Measurements from ENCODE around the gene ALDH1A3. TPM values are rescaled to one million over a fixed set of nuclear protein-coding genes. Genes with fewer than 3 reads are reported as not detected.
A peak's percentile ranks its signal among the peaks of the same experiment; 100 is the strongest.

ALDH1A3 gene
- total and polyA plus RNA-seq, 8 donors, result 3.5 to 87.2 (median 30.3) TPM

DNA sequence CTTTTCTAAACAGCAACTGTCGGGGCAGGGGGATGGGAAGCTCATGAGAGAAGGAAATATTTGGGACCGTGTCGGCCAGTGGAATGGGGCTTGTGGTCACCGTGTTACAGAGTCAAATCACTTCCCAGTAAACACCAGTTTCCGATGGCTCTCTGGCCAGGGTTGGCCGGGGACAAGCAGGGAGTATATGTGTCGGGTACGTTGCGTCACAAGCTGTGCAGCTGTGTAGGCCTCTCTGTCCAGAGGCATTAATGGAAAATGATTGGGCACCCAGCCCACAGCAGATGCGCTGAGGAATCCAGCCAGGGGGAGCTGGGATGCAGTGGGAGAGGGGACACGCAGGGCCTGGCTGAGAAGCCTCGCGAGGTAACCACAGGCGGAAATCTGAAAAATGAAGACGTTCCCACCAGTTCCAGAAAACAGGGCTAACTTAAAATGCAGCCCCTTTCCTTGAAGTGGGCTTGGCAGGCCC is 15.8 kb upstream of the ALDH1A3 start:
- H3K4me1 ChIP-seq, result peaks cover 0 to 7% (median 0%) of the 10 kb centered on the region in 4 donors
- DNase-seq, result peak; percentile 43 to 74
- TF ChIP-seq, protein P1, sequence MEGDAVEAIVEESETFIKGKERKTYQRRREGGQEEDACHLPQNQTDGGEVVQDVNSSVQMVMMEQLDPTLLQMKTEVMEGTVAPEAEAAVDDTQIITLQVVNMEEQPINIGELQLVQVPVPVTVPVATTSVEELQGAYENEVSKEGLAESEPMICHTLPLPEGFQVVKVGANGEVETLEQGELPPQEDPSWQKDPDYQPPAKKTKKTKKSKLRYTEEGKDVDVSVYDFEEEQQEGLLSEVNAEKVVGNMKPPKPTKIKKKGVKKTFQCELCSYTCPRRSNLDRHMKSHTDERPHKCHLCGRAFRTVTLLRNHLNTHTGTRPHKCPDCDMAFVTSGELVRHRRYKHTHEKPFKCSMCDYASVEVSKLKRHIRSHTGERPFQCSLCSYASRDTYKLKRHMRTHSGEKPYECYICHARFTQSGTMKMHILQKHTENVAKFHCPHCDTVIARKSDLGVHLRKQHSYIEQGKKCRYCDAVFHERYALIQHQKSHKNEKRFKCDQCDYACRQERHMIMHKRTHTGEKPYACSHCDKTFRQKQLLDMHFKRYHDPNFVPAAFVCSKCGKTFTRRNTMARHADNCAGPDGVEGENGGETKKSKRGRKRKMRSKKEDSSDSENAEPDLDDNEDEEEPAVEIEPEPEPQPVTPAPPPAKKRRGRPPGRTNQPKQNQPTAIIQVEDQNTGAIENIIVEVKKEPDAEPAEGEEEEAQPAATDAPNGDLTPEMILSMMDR (IDR thresholded peaks at IDR 0.05), result no peak
- TF ChIP-seq POLR2AphosphoS5 (IDR thresholded peaks at IDR 0.05) (no peak), POLR2A (IDR thresholded peaks at IDR 0.05) (no peak), EP300 (IDR thresholded peaks at IDR 0.05) (no peak)
- WGBS, 5 donors, result 62 to 69% (median 64%) methylated on average over 15 of the region's 15 CpGs
- peak overlapping the region in 3 of 5 donors; percentile 3 to 49 (median 42) for H3K27ac ChIP-seq
- no peak overlapping the region for H3K4me3 ChIP-seq
- H3K36me3 ChIP-seq, result no peaks in the 10 kb centered on the region
- peaks cover 0 to 25% (median 0%) of the 10 kb centered on the region in 3 donors for H3K27me3 ChIP-seq
- intact Hi-C loops (cut with DNase I; ENCODE audit: low total_unique reads), result no loop called here
- H3K9me3 ChIP-seq, result peaks cover 0 to 8% (median 2%) of the 10 kb centered on the region in 4 donors

DNA sequence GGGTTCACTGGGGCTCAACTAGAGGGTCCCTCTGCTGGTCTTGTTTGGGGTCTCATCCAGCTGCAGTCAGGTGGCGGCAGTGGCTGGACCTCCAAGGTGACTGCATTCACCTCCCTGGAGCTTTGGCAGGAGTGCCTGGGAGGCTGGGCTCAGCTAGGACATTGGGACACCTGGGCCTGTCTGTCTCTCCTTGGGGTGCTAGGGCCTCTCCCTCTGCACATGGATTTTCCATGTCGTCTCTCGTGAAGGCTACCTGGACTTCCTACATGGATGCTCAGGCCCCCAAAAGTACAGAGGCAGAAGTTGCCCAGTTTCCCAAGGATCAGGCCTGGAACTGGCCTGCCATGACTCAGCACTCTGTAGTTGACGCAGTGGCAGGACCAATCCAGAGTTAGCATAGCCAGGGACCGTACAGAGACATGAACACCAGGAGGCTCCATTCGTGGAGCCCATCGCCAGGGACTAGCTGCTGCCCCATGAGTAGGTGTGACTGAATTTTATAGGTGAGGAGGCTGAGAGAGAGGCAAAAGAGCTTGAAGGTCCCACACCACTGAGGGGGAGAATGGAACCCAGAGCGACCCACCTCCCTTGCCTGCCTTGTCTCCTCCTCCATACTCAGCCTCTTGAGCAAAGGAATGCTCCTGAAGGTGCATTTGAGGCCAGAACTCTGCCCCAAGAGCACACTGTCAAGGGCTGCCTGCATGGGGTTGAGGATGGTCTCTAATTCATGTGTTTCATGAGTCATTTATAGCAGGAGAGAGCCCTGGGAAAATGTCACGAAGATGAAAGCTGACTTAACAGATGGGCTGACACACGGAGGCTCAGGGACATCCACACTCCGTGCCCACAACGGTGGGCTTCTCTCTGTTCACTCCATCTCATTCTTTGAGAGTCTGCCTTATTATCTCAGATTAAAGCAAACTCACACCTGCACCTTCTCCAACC is 13.0 kb upstream of the ALDH1A3 start:
- H3K4me3 ChIP-seq, result no peak overlapping the region
- peaks cover 0 to 16% (median 0%) of the 10 kb centered on the region in 3 donors for H3K27me3 ChIP-seq
- no peak for DNase-seq
- intact Hi-C loops (cut with DNase I; ENCODE audit: low total_unique reads), result no loop called here
- TF ChIP-seq, protein P1 (IDR thresholded peaks at IDR 0.05), result no peak
- no peak for TF ChIP-seq EP300 (IDR thresholded peaks at IDR 0.05)
- no peak for TF ChIP-seq POLR2A (IDR thresholded peaks at IDR 0.05)
- no peak for TF ChIP-seq POLR2AphosphoS5 (IDR thresholded peaks at IDR 0.05)
- H3K36me3 ChIP-seq, result no peaks in the 10 kb centered on the region
- H3K27ac ChIP-seq, result no peak overlapping the region
- whole genome bisulfite sequencing, 5 donors, result 82 to 89% (median 86%) methylated on average over 10 to 12 of the region's 12 CpGs
- H3K4me1 ChIP-seq, result peaks cover 0 to 7% (median 0%) of the 10 kb centered on the region in 4 donors
- H3K9me3 ChIP-seq, result peaks cover 0 to 9% (median 0%) of the 10 kb centered on the region in 4 donors

DNA sequence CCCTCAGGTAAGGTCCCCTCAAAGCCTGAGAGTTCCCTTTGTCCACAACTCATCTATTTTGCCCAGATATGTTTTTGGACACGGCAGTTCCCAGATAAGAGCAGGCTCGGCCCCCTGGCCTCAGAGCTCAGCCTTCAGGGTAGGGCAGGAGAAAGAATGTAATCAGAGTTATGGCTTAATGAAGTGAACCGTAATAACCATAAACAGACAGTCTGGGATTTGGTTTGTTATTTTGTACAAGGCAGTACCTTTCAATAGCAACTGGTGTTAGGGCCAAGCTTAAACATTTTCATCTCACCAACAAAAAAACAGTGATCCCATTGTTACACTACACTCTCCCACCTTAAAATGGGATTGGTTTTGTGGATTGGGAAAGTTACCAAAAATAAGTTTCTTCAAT is 12.2 kb upstream of the ALDH1A3 start:
- 23 to 53% (median 43%) methylated on average over 3 of the region's 3 CpGs for WGBS, 5 donors
- H3K9me3 ChIP-seq, result peaks cover 0 to 9% (median 0%) of the 10 kb centered on the region in 4 donors
- intact Hi-C loops (cut with DNase I; ENCODE audit: low total_unique reads), result no loop called here
- TF ChIP-seq POLR2AphosphoS5 (IDR thresholded peaks at IDR 0.05) (no peak), POLR2A (IDR thresholded peaks at IDR 0.05) (no peak), EP300 (IDR thresholded peaks at IDR 0.05) (no peak)
- TF ChIP-seq, protein P1 (IDR thresholded peaks at IDR 0.05), result no peak
- DNase-seq, result no peak
- no peak overlapping the region for H3K4me3 ChIP-seq
- no peaks in the 10 kb centered on the region for H3K36me3 ChIP-seq
- peaks cover 0 to 7% (median 0%) of the 10 kb centered on the region in 4 donors for H3K4me1 ChIP-seq
- H3K27ac ChIP-seq, result no peak overlapping the region
- H3K27me3 ChIP-seq, result peaks cover 0 to 14% (median 0%) of the 10 kb centered on the region in 3 donors

DNA sequence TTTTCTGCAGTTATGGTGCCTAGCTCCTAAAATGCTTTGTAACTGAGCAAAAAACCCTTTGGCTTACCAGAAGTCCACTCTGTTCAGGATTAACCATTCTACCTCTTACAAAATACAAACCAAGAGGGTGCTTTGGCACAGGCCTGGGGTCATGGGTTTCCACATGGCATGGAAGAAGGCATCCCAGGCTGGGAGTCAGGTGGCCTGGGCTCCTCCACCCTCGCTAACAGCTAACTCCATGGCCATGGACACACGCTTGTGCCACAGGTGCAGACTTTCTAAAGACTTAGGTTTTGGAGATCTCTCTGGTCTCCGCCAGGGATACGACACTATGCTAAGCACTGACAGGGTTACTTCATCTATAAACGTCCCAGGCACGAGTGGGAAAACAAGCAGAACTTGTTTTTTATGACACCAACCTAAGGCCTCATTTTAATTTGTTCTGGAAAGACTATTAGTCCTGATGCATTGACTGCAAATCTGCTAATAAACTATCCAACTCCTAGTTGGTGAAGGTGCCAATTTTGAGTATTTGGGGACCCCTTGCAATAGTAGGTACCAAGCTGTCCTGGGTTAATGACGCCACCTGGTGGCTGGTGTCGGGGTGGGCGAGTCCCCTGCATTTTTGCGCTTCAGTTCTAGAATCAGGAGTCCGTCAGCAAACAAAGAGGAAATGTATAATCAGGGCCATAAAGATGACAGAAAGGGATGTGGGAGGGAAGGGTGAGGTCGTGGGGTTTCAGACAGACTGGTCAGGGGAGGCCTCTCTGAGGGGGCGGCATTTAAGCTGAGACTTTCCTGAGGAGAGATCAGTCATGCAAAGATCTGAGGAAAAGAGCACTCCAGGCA is 10.3 kb upstream of the ALDH1A3 start:
- Histone ChIP-seq H3K4me1 (no peaks in the 10 kb centered on the region), H3K4me3 (no peak overlapping the region), H3K27me3 (peaks cover 0 to 12% (median 0%) of the 10 kb centered on the region in 3 donors), H3K27ac (no peak overlapping the region), H3K36me3 (no peaks in the 10 kb centered on the region), H3K9me3 (peaks cover 0 to 9% (median 0%) of the 10 kb centered on the region in 4 donors)
- TF ChIP-seq, protein P1 (IDR thresholded peaks at IDR 0.05), result no peak
- TF ChIP-seq POLR2AphosphoS5 (IDR thresholded peaks at IDR 0.05), result no peak
- no peak for TF ChIP-seq EP300 (IDR thresholded peaks at IDR 0.05)
- TF ChIP-seq POLR2A (IDR thresholded peaks at IDR 0.05), result no peak
- no peak for DNase-seq
- WGBS, 5 donors, result 61 to 72% (median 67%) methylated on average over 13 of the region's 13 CpGs
- intact Hi-C loops (cut with DNase I; ENCODE audit: low total_unique reads), result no loop called here

All from stomach (tissue), 9 donors.